Hepatic stellate cell (primary cell): ENCODE measurements around the gene RSL24D1.
"Not testable (repeated sequence)": the region's sequence is repeated elsewhere in the genome, so short reads cannot be mapped to it uniquely, and the experiment has no call there.

Experiments used
- DNase-seq: peaks from one replicate; pipeline ENCODE4 v3.0.0; 2011; ENCODE audit warnings: low spot score

The RSL24D1 gene

GRCh38 chr15:55204464-55204863, 7.7 kb upstream of the RSL24D1 start:
- no peak for DNase-seq

GRCh38 chr15:55202206-55202605, 5.5 kb upstream of the RSL24D1 start:
- DNase-seq, result no peak

- no peak for DNase-seq
Measured at GRCh38 chr15:55198706-55199105, 2.0 kb upstream of the RSL24D1 start.

- DNase-seq, result no peak
Measured at GRCh38 chr15:55197719-55198118, 978 bp upstream of the RSL24D1 start.

GRCh38 chr15:55197362-55197705, 593 bp upstream of the RSL24D1 start:
- no peak for DNase-seq

GRCh38 chr15:55195996-55196395, 745 bp downstream of the RSL24D1 start:
- DNase-seq, result no peak

GRCh38 chr15:55194256-55194655, 2.5 kb downstream of the RSL24D1 start:
- no peak for DNase-seq

GRCh38 chr15:55186331-55186730, 10.4 kb downstream of the RSL24D1 start:
- no peak for DNase-seq

GRCh38 chr15:55183679-55184078, 13.1 kb downstream of the RSL24D1 start:
- DNase-seq, result no peak

- no peak for DNase-seq
Measured at GRCh38 chr15:55179141-55179540, 17.6 kb downstream of the RSL24D1 start.

- DNase-seq, result no peak
Measured at GRCh38 chr15:55170361-55170760, 26.4 kb downstream of the RSL24D1 start.

GRCh38 chr15:55168350-55168974, 28.3 kb downstream of the RSL24D1 start:
- DNase-seq, result peak; percentile 44

GRCh38 chr15:55164284-55164683, 32.5 kb downstream of the RSL24D1 start:
- DNase-seq, result no peak

- DNase-seq, result no peak
Measured at GRCh38 chr15:55151631-55152030, 45.1 kb downstream of the RSL24D1 start.

- not testable (repeated sequence) for DNase-seq
Measured at GRCh38 chr15:55143132-55143531, 53.6 kb downstream of the RSL24D1 start.

GRCh38 chr15:55133972-55134371, 62.8 kb downstream of the RSL24D1 start:
- DNase-seq, result no peak

- DNase-seq, result no peak
Measured at GRCh38 chr15:55132672-55133071, 64.1 kb downstream of the RSL24D1 start.
